GM18511 (cell line): Measurements from ENCODE around the gene SNX30.

ENCODE experiments used
- ATAC-seq: cut with Tn5 transposase; IDR thresholded peaks from one replicate; pipeline ENCODE4 v1.9.1; 2021; ENCODE audit warnings: mild to moderate bottlenecking, moderate library complexity; ENCODE audit not compliant: unreplicated experiment

SNX30 gene

DNA sequence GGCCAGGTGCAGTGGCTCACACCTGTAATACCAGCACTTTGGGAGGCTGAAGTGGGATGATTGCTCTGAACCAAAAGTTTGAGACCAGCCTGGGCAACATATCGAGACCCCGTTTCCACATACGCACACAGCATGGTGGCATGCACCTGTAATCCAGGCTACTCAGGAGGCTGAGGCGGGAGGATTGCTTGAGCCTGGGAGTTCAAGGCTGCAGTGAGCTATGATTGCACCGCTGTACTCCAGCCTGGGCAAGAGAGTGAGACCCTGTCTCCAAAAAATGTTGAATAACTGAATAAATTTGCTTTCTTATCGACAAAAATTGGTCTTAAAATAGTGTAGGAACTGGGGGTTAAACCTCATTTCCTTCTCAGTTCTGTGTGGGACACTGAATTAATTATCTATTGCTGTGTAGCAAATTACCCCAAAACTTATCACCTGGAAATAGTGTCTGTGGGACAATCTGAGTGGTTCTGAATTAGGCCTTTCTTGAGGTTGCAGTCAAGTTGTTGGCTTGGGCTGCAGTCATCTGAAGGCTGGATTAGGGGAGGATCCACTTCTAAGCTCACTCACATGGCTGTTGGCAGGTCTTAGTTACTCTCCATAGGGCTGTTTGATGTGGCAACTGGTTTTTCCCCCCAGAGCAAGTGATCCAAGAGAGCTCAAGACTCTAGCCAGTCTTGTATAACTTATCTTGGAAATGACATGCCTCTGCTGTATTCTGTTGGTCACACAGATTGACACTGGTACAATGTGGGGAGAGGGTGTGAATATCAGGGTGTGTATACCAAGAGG is 2.0 kb downstream of the SNX30 start:
- no peak for ATAC-seq

DNA sequence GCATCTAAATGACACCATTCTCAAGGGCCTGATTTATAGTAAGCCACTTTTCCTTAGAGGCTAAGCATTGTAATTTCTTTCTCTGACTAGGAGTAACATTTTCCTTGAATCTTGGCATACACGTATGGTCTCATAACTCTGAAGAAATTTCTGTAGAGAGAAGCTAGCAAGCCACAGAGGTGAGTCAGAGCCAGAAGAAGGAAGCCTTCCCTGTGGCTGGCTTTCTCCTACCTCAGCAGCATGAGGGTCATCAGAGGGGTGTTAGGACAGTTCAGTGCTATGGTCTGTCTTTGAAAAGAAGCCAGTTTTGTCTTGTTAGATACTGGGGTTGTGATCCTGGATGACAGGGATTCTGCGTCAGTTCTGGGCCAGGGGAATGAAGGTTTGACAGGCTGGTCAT is 3.2 kb downstream of the SNX30 start:
- no peak for ATAC-seq

DNA sequence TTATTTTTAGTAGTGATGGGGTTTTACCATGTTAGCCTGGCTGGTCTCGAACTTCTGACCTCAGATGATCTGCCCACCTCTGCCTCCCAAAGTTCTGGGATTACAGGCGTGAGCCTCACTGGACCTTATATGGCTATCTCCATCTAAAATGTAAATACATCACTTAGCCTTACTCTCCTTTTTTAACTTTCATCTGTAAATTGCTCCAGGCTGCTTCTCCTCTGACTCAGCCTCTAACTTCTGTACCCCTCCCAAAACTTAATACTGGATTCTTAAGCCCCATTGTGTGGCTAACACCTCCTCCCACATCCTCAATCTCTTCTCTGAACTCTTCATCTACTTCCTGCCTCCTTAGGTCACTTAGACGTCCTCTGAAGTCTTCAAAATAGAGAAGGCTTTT is 4.0 kb downstream of the SNX30 start:
- ATAC-seq = peak; percentile 34

DNA sequence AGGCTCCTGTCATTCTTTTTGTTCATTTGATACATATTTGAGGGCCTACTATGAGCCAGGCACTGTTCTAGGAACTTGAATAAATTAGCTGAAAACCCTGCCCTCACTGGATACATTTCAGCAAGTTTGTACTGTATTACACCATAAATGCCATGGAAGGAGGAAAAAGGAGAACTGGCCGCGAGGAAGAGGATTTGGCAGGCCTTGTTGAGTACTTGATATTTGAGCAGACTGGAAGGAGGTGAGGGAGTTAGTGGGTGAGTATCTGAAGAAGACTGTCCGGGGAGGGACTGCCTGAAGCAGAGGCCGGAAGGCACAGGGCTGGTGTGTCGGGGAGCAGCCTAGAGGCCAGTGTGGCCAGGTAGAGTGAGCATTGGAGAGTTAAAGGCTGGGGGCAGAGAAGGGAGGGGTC is 4.5 kb downstream of the SNX30 start:
- no peak for ATAC-seq

DNA sequence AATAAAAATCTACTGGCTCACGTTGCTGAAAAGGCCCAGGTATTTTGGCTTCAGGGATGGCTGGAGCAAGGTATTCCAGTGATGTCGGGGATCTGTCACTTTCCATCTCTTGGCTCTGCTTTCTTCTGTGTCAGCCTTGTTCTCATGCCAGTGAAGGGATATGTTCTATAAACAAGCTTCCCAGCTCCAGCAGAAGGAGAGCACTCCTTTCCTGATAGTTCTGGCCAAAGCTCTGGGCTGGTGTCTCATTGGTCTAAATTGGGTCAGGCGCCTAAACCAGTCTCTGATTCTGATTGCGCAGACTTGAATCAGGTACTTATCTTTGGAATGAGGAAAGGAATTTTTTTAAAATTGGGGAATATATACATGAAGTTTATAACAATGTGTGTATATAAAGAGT is 5.1 kb downstream of the SNX30 start:
- no peak for ATAC-seq

DNA sequence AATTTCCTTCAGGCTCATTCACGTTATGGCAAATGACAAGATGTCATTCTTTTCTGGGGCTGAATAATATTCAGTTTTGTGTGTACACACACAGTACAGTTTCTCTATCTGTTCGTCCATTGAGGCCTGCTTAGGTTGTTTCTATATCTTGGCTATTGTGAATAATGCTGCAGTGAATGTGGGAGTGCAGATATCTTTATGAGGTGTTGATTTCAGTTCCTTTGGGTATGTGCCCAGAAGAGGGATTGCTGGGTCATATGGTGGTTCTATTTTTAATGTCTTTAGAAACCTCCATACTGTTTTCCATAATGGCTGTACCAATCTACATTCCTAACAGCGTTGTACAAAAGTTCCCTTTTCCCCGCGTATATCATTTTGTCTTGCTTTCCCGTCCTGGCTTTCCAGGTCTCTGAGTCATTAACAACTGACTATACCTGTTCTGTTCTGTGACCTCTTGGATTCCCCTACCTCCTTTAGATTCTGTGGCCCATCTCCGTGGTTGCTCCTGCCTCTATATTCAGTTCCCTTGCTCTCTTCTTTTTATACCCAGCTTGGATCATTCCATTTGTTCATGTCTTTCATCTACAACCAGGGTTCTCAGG is 6.8 kb downstream of the SNX30 start:
- no peak for ATAC-seq

DNA sequence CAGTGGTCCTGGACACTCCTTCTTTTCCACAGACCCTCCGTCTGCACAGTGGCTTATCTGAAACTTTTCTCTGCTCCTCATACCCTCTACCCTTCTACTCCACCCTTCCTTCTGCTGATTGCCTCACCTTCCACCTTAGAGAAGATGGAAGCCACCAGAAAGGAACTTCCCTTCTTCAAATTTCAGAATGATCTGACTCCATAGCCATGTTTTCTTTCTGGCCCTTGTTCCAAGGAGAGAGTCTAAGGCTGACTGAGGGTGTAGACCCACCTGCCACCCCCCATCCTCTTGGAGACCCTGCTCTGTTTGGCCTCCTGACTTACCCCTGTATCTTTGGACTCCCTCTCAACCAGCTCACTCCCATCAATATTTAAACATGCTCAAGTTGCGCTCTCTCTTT is 7.4 kb downstream of the SNX30 start:
- no peak for ATAC-seq

DNA sequence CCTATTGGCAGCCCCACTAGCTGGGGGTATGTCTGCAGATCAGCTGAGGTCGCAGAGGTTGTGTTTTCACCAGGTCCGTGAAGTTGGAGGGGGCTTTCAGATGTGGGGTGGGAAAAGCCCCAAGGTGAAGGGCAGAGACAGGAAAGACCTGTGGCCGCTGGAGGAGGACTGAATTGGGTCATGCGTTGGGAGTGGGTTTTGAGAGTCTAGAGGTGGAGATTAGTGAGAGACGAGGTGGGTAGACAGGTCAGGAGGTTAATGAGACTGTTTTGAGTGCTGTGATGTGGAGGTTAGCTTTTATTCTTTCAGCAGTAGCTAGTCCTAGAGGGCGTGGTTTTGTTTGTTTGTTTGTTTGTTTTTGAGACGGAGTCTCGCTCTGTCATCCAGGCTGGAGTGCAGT is 10.3 kb downstream of the SNX30 start:
- no peak for ATAC-seq

DNA sequence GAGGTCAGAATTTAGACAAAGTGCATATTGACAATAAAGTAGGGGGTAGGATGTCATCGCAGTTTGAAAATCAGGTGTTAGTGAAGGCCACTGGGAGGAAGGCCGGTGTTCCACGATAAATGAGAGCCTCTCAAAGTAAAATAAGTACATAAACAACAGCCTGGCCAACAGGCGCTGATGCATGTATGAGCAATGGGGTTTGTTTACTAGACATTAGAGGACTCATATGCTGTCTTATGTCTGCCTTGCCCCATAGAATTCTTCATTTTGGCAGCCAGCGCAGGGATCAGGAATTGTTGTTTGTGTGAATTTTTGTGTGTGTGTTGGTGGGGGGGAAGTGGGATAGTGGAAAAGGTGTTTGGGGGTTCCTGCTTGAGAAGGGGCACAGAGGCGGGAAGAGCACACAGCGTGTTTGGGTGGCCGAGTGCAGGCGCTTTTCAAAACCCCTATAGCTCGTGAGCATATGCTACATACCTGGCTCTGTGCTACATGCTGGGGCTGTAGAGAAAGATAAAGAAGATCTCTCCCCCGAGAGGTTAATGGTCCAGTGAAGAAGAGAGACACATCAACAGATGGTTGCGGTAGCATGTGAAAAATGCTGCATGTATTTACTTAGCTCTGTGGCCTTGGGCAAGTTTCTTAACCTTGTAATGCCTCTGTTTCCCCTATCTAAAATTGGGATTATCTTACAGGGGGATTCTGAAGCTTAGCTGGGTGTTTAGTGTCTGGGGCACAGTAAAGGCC is 11.5 kb downstream of the SNX30 start:
- ATAC-seq = no peak

DNA sequence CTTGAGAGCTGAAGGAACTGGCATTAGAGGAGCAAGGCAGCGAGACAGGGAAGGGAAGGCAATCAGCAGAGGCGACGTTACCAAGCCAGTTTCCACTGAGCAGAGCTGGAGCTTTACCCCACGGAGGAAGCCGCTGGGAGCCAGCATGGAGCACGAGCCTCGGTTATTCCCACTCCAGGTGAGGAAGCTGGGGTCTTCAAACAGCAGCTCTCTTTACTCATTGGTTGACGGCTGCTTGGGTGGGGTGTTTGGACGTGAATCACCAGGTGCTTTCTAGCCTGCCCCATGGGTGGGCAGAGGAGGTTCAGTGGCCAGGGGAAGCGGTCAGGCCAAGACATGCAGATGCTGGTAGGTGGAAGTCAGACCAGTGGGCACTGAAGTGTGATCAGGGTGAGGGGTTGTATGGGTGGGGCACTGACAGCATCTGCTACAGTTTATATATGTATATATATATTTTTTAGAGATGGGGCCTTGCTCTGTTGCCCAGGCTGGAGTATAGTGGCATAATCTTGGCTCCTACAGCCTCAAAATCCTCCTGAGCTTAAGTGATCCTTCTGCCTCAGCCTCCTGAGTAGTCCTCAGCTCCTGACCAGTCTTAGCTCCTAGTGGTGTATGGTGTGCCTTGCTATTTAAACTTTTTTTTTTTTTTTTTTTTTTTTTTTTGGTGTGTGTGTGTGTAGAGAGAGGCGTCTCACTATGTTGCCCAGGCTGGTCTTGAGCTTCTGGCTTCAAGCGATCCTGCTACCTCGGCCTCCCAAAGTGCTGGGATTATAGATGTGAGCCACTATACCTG is 12.4 kb downstream of the SNX30 start:
- ATAC-seq = no peak

DNA sequence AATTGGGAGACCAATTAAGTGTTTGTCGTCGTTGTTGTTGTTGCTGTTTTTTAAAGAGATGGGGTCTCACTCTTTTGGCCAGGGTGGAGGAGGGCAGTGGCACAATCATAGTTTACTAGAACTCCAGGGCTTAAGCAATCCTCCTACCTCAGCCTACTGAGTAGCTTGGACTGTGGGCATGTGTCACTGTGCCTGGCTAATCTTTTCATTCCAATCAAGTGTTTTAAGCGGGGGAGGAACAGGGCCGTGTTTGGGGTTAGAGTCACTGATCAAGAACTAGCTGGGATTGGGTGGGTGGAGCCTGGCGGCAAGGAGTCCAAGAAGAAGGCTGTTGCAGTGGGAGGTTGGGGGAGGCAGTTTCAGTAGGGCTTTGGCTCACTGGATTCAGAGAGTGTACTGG is 13.8 kb downstream of the SNX30 start:
- no peak for ATAC-seq

DNA sequence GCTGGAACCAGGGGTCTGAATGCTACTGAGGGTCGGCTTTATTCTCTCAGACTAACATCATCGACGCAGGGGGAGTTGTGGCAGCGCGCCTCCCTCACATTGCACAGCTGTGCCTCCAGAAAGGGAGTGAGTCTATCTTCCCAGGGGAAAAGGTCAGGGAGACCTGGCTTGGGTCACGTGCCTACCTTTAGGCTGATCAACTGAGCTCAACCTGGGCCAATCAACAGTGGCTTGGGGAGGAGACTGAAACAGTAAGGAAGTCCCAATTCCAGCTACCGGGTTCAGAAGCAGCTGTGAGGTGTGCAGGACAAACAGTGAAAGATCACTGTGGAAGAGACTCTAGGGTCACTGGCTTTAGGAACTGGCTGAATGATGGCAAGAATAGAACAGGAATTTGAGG is 14.3 kb downstream of the SNX30 start:
- no peak for ATAC-seq

DNA sequence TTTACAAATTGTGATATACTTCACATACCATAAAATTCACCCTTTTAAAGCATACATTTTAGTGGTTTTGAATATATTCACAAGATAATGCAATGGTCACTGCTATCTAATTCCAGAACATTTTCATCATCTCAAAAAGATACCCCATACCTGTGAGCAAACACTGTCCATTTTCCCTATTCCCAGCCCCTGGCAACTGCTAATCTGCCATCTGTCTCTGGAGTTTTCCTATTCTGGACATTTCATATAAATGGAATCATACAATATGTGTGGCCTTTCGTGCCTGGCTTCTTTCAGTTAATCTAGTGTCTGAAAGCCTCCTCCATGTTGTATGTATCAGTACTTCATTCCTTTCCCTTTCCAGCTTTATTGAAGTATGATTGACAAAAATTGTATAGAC is 14.7 kb downstream of the SNX30 start:
- ATAC-seq = no peak

DNA sequence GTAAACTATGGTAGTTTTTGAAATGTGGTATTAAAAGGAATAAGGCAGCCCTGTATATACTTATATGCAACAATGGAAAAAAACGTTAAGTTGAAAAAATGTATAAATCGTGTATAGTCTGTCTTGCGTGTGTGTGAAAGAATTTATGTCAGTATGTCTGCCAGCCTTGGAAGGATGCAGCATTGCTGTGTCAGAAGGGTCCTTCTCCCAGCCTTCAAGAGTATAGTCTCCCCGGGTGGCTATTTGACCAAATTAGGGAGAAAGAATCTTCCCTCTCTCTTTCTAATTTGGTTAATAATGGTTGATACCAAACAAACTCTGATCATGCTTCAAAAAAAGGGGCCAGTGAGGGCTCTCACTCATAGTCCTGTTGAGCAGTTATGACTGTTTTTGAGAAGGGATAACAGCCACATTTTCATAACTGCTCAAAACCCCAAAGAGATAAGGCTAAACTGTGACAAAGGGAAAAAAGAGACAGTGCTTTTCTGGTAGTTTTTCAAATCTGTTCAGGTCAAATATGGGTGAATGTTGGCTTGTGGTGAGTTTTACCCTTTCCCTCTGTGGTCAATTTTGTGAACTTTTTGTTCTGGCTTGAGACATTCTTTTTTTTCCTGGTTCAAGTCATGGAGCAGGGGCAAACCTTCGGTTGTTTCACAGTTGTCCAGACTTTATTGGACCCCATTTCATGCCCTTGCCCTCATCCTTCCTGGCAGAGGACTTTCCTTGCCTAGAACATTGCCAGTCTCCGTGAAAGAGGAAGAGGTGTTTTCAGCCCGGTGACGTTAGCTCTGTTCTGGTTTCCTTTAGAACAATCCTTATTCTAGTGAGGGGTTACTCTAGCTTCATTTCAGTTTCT is 21.0 kb downstream of the SNX30 start:
- ATAC-seq = no peak

DNA sequence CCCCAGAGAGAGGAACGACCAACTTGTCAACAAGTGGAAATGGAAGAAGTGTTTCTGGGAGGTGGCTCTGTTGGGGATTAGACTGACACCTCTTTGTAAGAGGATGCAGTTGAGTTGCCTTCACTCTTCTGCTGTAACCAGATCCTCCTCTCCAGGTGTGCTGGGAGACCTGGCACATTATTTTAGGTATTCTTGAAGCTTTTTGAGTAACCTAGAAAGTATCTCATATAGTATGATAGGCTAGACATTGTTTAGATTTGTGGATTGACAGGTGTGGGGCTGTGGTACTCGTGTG is 21.6 kb downstream of the SNX30 start:
- no peak for ATAC-seq

DNA sequence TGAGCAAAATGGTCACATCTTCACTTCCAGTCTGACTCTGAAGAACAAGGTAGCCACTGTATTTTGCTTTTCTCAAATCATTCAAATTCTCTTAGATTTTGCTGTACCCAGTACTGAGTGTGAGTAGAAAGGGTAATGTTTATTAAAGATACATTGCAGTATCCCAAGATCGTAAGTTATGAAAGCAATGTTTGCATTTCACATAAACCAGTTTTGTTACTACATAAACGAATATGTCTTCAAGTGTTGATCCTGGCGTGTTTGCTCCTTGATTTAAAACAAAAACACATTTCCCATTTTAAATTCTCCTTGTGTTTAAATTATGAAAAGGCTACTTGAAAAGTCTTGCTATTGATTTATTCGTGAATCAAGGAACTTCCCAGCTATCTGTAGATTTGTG is 22.0 kb downstream of the SNX30 start:
- ATAC-seq = no peak

DNA sequence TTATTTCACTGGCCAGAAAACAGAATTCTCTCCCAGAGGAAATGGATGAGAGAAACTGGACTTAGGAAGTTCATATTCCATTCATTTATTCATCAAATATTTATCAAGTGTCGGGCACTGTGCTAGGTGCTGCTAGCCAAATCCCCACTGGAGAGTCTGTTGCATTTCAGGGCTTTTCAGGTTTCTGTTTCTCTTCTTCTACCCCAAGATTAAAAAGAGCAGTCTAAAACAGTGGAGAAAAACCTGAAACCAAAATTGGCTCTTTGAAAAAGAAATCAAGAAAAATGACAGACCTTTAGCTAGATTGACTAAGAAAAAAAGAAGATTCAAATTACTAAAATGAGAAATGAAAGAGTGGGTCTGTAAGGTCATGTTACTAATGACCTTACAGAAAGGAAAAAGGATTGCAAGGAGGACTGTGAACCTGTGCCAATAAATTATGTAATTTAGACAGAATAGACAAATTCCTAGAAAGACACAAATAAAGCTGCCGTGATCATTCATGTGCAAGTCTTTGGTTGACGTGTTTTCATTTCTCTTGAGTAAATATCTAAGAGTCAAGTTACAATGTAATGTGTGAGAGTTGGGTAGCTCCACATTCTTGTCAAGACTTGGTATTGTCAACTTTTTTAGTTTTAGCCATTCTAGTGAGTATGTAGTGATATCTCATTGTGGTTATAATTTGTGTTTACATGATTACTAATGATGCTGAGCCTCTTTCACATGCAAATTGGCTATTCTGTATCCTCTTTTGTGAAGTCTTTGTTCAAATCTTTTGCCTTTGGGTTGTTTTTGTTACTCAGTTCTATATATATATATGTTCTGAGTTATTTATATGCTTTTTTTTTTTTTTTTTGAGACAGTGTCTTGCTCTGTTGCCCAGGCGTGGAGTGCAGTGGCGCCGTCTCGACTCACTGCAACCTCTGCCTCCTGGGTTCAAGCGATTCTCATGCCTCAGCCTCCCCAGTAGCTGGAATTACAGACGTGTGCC is 23.7 kb downstream of the SNX30 start:
- peak; percentile 61 for ATAC-seq

DNA sequence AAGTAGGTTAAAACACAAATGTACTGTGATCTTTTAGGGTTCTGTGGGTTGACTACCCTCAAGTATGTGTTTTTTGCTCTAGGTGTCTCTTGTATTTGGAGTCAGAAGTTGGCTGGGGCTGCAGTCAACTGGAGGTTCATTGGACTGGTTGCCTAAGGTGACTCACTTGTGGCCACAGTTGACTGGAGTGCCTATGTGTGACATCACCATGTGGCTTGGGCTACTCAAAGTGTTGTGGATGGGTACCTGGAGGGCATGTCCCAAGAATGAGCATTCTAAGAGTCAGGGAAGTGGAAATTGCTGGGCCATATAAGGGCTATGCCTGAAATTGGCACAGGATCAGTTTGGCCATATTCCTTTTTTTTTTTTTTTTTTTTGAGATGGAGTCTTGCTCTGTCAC is 27.4 kb downstream of the SNX30 start:
- ATAC-seq = no peak

DNA sequence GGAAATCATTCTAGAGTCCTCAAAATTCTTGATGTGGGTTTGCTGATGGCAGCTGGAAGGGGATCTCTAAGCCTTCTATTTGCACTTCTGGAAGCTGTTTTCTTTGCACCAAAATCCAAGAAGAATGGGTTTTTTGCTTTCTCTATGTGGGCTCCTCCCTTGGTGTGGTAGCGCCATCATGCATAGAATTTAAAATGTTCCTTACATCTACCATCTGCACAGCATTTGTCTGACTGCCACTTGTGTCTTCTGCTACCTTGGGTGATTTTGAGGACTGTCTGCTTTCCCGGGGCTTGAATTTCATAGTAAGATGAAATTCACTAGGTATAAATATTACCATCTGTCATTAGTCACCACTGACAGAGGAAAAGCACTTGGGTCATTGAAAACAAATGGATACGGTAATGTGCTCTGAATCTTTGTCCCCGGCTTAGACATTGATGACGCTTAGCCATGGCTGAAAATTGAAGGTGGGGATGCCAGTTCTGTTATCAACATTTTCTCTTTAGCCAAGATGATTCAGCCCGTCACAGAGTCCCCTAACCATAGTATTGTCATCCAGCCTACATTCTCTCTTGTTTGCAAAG is 30.0 kb downstream of the SNX30 start:
- ATAC-seq = no peak
